ENCODE data around the gene TFEB.

The TFEB gene

DNA sequence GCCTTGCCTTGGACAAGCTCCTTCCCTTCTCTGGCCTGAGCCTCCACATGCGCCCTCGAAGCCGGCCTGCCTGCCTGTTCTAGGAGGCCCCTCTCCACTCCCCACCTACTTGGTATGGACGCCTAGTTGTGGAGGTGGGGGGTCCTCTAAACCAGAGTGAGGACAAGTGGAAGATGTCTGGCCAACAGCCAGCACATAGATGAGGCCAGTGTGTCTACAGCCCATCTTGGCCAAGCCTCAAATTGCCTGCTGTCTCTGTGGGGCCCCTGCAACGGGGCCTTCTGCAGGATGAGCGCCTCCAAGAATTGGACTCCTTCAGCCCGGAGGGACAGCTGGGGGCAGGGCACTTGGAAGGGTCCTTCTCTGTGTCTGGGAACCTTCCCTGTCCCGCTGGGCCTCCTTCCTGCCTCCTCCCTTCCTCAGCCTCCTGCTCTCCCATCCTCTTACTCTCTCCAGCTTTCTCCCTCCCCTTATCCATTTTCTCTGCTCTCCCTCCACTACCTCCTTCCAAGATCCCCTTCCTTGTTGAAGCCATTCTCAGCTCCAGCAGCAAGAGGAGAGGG, 95.5 kb downstream of the TFEB start:
- Histone ChIP-seq H3K27ac (ENCODE audit: low read depth, low read length) (no peak overlapping the region), H3K4me3 (ENCODE audit: low read depth, low read length) (no peak overlapping the region), H3K4me1 (ENCODE audit: control insufficient read depth, insufficient read depth, low read length, unreplicated experiment) (peaks cover 4% of the 10 kb centered on the region), H3K36me3 (ENCODE audit: insufficient read depth, low read length) (no peaks in the 10 kb centered on the region), H3K79me2 (ENCODE audit: control insufficient read depth, insufficient read depth, low read length, unreplicated experiment) (no peaks in the 10 kb centered on the region), H2AFZ (ENCODE audit: low read length, unreplicated experiment) (no peak overlapping the region), H3K27me3 (ENCODE audit: insufficient read depth, low read length) (peaks cover 64% of the 10 kb centered on the region)

DNA sequence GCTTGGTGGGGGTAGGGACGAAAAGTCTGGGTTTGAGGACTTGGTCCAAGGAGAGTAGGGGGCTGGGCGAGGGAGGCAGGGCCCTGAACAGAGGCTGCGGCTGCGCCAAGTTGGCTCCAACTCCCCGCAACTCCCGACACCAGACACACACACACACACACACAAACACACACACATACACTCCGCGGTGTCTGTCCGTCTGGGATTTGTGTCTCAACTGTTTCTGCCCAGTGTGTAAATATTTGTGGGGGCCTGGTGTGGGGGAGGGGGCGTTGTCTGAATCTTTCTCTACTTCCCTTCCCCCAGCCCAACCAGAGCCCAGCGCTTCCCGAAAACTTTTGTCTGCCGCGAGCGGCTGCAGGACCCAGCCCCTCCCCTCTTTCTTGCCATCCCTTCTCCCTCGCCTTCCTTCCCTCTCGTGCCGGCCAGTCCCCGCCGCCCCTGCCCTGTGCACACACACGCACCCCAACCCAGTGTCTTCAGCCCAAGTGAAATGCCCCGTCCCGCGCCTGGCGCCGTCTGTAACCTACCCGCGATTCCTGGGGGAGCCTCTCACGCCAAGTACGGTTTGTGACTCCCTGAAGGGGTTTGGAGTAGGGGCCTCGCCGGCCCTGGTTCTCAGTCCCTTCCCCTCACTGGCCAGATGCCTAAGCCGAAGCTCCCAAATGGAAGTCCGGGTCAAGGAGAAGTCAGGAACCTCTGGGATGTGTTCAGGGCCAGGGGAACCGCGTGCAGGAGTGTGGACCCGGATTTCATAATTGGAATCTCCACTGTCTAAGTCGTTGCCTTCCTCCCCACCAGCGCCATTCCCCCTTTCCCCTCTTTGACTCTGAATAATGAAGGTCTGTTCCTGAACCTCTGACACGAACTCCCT, 96.2 kb downstream of the TFEB start:
- Histone ChIP-seq H3K4me3 (ENCODE audit: low read depth, low read length) (peak overlapping the region; percentile 53), H3K27me3 (ENCODE audit: insufficient read depth, low read length) (peaks cover 70% of the 10 kb centered on the region), H3K79me2 (ENCODE audit: control insufficient read depth, insufficient read depth, low read length, unreplicated experiment) (no peaks in the 10 kb centered on the region), H3K27ac (ENCODE audit: low read depth, low read length) (no peak overlapping the region), H3K36me3 (ENCODE audit: insufficient read depth, low read length) (no peaks in the 10 kb centered on the region), H3K4me1 (ENCODE audit: control insufficient read depth, insufficient read depth, low read length, unreplicated experiment) (peaks cover 4% of the 10 kb centered on the region), H2AFZ (ENCODE audit: low read length, unreplicated experiment) (no peak overlapping the region)

DNA sequence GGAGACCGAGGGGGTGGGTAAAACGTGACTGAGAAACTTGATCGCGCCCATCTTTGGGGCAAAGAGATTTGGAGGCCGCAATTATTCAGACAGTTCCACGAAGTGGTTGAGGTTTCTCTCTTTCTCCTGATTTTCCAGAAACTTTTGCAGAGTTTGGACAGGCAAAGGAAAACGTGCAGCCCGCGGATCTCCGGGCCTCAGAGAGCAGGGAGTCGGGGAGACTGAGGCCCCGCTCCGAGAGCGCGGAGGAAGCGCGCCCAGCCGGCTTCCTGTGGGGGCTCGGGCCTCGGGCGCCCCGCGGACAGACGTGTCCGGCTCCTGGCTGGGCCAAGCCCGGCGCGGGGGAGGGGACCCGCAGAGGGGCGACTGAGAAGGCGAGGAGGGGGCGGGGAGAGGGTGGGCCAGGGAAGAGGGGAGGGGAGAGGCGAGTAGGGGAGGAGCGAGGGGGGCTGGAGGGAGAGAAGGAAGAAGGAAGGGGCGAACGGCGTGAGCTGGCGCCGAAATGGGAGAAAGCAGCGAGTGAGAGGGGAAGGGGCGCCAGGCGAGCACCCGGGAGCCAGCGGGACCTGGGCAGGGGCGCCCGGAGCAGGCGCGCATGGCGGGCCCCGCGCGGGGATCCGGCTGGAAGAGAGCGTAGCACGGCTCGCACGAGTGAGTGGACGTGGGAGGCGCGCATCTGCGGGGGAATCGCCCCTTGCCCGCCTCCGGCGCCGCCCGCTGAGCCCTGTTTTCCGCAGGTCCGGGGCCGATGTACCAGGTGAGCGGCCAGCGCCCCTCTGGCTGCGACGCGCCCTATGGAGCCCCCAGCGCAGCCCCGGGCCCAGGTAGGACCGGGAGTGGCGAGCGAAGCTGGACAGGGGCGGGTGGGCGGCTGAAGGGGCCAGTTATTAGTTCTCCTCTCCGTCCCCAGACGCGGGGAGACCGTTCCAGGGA, 97.1 kb downstream of the TFEB start, which contains the start of gene MDFI:
TSS of gene MDFI (plus strand) at position 467 of the 933 bp plus-strand sequence. CDS start at position 749, 282 bp downstream.
- Histone ChIP-seq H3K27me3 (ENCODE audit: insufficient read depth, low read length) (peaks cover 77% of the 10 kb centered on the region), H3K36me3 (ENCODE audit: insufficient read depth, low read length) (no peaks in the 10 kb centered on the region), H3K27ac (ENCODE audit: low read depth, low read length) (no peak within 1 kb of the TSS), H2AFZ (ENCODE audit: low read length, unreplicated experiment) (peak within 1 kb of the TSS; percentile 48), H3K79me2 (ENCODE audit: control insufficient read depth, insufficient read depth, low read length, unreplicated experiment) (no peaks in the 10 kb centered on the region), H3K4me3 (ENCODE audit: low read depth, low read length) (peak within 1 kb of the TSS; percentile 53), H3K4me1 (ENCODE audit: control insufficient read depth, insufficient read depth, low read length, unreplicated experiment) (peaks cover 4% of the 10 kb centered on the region)

DNA sequence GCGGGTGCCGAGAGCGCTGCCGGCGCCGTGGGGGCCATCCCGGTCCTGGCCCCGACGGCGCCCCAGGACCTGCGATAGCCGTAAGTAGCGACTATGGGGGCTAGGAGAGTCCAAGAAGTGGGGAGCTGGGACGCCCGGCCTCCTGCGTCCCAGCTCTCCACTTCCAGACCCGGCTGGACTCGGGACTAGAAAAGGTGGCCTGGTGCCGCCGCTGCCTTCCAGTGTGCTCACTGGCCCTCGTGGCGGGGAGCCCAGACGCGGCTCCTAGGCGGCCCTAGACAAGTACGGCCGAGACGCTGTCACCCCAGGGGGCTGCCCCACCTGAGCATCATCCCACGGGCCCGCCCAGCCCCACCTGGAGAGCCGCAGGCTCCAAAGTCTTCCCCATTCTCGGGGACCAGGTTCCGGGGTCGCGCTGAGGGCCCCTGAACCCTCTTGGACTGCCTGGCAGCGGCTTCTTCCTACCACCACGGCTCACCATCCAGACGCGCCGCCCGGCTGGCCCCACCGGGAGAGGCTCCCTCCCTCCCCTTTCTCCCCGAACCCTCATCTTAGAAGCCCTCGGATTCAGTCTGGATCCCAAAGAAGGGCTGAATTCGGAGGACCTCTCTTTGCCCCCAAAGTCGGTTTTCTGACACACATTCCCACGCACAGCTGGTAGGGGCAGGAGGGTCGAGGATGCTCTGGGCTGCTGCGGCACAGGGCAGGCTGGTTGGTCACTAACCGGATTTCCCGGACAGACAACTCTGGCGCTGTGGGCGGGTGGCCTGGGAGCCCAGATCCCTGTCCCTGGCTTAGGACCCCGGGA, 98.0 kb downstream of the TFEB start:
- H3K27me3 ChIP-seq (ENCODE audit: insufficient read depth, low read length) = peaks cover 76% of the 10 kb centered on the region

GRCh38 chr6:41636833-41637193, 98.6 kb downstream of the TFEB start:
- Histone ChIP-seq H3K4me1 (ENCODE audit: control insufficient read depth, insufficient read depth, low read length, unreplicated experiment) (peaks cover 4% of the 10 kb centered on the region), H3K27ac (ENCODE audit: low read depth, low read length) (no peak overlapping the region), H3K4me3 (ENCODE audit: low read depth, low read length) (peak overlapping the region; percentile 53; the same call in 1 of the 2 replicates), H2AFZ (ENCODE audit: low read length, unreplicated experiment) (no peak overlapping the region), H3K79me2 (ENCODE audit: control insufficient read depth, insufficient read depth, low read length, unreplicated experiment) (no peaks in the 10 kb centered on the region), H3K36me3 (ENCODE audit: insufficient read depth, low read length) (no peaks in the 10 kb centered on the region), H3K27me3 (ENCODE audit: insufficient read depth, low read length) (peaks cover 72% of the 10 kb centered on the region)

More for the DNA sequence above, 98.0 kb downstream of the TFEB start:
- peaks cover 4% of the 10 kb centered on the region for H3K4me1 ChIP-seq (ENCODE audit: control insufficient read depth, insufficient read depth, low read length, unreplicated experiment)
- peak overlapping the region; percentile 53 for H3K4me3 ChIP-seq (ENCODE audit: low read depth, low read length)
- H2AFZ ChIP-seq (ENCODE audit: low read length, unreplicated experiment) = no peak overlapping the region
- no peaks in the 10 kb centered on the region for H3K79me2 ChIP-seq (ENCODE audit: control insufficient read depth, insufficient read depth, low read length, unreplicated experiment)
- H3K36me3 ChIP-seq (ENCODE audit: insufficient read depth, low read length) = no peaks in the 10 kb centered on the region
- H3K27ac ChIP-seq (ENCODE audit: low read depth, low read length) = no peak overlapping the region

DNA sequence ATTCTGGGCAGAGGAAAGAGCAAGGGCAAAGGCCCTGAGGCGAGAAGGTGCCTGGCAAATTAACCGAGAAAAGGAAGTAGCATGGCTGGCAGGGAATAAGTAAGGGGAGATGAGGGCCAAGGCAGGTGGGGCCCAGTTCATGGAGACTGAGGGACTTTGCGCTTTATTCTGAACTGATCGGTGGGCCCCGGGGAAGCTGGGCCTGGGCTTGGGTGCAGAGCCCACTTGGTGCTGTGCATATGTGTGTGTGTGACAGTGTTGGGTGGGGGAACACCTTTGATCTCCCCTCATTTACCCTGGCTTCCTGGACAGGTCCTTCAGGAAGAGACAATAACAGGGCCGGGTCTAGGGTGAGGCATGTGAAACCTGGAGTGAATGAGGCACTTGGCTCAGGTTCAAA, 100.0 kb downstream of the TFEB start:
- Histone ChIP-seq H2AFZ (ENCODE audit: low read length, unreplicated experiment) (no peak overlapping the region), H3K27me3 (ENCODE audit: insufficient read depth, low read length) (peaks cover 58% of the 10 kb centered on the region), H3K79me2 (ENCODE audit: control insufficient read depth, insufficient read depth, low read length, unreplicated experiment) (no peaks in the 10 kb centered on the region), H3K27ac (ENCODE audit: low read depth, low read length) (no peak overlapping the region), H3K4me3 (ENCODE audit: low read depth, low read length) (no peak overlapping the region), H3K4me1 (ENCODE audit: control insufficient read depth, insufficient read depth, low read length, unreplicated experiment) (peaks cover 4% of the 10 kb centered on the region), H3K36me3 (ENCODE audit: insufficient read depth, low read length) (no peaks in the 10 kb centered on the region)

DNA sequence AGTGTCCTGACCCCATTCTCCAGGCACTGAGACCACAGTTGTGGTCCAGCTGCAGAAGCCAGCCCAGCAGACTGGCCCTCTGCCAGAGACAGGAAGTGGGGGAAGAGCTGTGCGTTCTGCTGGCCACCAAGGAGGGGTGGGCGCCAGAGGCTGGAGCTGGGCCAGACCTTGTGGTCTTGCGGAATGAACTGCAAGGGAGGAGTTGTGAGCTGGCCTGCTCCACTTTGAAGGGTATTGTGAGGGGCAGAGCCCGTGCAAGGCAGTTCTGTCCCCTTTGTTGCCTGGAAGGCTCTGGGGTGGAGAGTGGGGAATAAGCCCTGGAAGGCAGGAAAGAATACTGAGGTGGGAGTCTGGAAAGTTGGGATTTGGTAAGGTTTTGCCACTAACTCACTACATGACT, 100.8 kb downstream of the TFEB start:
- H3K27me3 ChIP-seq (ENCODE audit: insufficient read depth, low read length) = peaks cover 54% of the 10 kb centered on the region
- H3K4me3 ChIP-seq (ENCODE audit: low read depth, low read length) = no peak overlapping the region
- no peak overlapping the region for H3K27ac ChIP-seq (ENCODE audit: low read depth, low read length)
- H3K36me3 ChIP-seq (ENCODE audit: insufficient read depth, low read length) = no peaks in the 10 kb centered on the region
- no peak overlapping the region for H2AFZ ChIP-seq (ENCODE audit: low read length, unreplicated experiment)
- H3K4me1 ChIP-seq (ENCODE audit: control insufficient read depth, insufficient read depth, low read length, unreplicated experiment) = peaks cover 4% of the 10 kb centered on the region
- no peaks in the 10 kb centered on the region for H3K79me2 ChIP-seq (ENCODE audit: control insufficient read depth, insufficient read depth, low read length, unreplicated experiment)
